Panc1 (cell line): ENCODE results near the gene SCNN1B.

ENCODE experiments used
- CTCF ChIP-seq: fragments of 450-650 bp; IDR thresholded peaks from 2 replicates; pipeline ENCODE4 v1.5.1; 2017; ENCODE audit warnings: mild to moderate bottlenecking
- POLR2AphosphoS5 ChIP-seq: IDR thresholded peaks from 2 replicates; pipeline ENCODE4 v1.6.1; 2012; ENCODE audit warnings: mild to moderate bottlenecking, low read depth, low read length, moderate library complexity
- SIN3A ChIP-seq: IDR thresholded peaks from 2 replicates; pipeline ENCODE4 v1.6.1; 2012; ENCODE audit warnings: low read depth, mild to moderate bottlenecking, low read length, moderate library complexity, borderline replicate concordance; ENCODE audit not compliant: insufficient read depth
- TCF7L2 ChIP-seq: IDR thresholded peaks from 2 replicates; pipeline ENCODE4 v1.6.1; 2011; ENCODE audit warnings: mild to moderate bottlenecking, low read depth, low read length, inconsistent platforms
- TF ChIP-seq, protein P1 (sequence below), 2 experiments: IDR thresholded peaks; 2 replicates each; pipeline ENCODE4 v1.6.1; 2011 to 2012; ENCODE audit warnings: low read depth in 2 of 2, control low read depth in 1 of 2, low read length in 1 of 2, mild to moderate bottlenecking in 1 of 2, moderate library complexity in 1 of 2; ENCODE audit not compliant: insufficient read depth in 1 of 2

GRCh38 chr16:23293016-23293415, 9.1 kb upstream of the SCNN1B start:
- TF ChIP-seq, protein P1, sequence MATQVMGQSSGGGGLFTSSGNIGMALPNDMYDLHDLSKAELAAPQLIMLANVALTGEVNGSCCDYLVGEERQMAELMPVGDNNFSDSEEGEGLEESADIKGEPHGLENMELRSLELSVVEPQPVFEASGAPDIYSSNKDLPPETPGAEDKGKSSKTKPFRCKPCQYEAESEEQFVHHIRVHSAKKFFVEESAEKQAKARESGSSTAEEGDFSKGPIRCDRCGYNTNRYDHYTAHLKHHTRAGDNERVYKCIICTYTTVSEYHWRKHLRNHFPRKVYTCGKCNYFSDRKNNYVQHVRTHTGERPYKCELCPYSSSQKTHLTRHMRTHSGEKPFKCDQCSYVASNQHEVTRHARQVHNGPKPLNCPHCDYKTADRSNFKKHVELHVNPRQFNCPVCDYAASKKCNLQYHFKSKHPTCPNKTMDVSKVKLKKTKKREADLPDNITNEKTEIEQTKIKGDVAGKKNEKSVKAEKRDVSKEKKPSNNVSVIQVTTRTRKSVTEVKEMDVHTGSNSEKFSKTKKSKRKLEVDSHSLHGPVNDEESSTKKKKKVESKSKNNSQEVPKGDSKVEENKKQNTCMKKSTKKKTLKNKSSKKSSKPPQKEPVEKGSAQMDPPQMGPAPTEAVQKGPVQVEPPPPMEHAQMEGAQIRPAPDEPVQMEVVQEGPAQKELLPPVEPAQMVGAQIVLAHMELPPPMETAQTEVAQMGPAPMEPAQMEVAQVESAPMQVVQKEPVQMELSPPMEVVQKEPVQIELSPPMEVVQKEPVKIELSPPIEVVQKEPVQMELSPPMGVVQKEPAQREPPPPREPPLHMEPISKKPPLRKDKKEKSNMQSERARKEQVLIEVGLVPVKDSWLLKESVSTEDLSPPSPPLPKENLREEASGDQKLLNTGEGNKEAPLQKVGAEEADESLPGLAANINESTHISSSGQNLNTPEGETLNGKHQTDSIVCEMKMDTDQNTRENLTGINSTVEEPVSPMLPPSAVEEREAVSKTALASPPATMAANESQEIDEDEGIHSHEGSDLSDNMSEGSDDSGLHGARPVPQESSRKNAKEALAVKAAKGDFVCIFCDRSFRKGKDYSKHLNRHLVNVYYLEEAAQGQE (IDR thresholded peaks at IDR 0.05; ENCODE audit: insufficient read depth in 1 of 2, low read depth in 2 of 2, low read length in 1 of 2): no peak
- TF ChIP-seq POLR2AphosphoS5: no peak
- no peak for TF ChIP-seq CTCF
- TF ChIP-seq SIN3A: no peak
- no peak for TF ChIP-seq TCF7L2
